HUES64 (cell line): Measurements from ENCODE around the gene FCMR.

Experiments used
- H3K27ac ChIP-seq: 2 replicates; pipeline ENCODE4 v1.7.0; 2013; ENCODE audit warnings: low read depth, low read length, inconsistent platforms
- H3K27me3 ChIP-seq: 2 replicates; pipeline ENCODE4 v1.6.1; 2013; ENCODE audit warnings: mild to moderate bottlenecking, low read length; ENCODE audit not compliant: insufficient read depth
- H3K36me3 ChIP-seq: 2 replicates; pipeline ENCODE4 v1.6.1; 2013; ENCODE audit warnings: mild to moderate bottlenecking, low read length; ENCODE audit not compliant: insufficient read depth
- H3K4me1 ChIP-seq: 2 replicates; pipeline ENCODE4 v1.6.1; 2013; ENCODE audit warnings: mild to moderate bottlenecking, low read length, moderate library complexity; ENCODE audit not compliant: insufficient read depth
- H3K4me3 ChIP-seq: 2 replicates; pipeline ENCODE4 v1.5.1; 2013; ENCODE audit warnings: mild to moderate bottlenecking, low read length, moderate library complexity
- H3K9ac ChIP-seq: 2 replicates; pipeline ENCODE4 v1.6.1; 2013; ENCODE audit warnings: mild to moderate bottlenecking, low read depth, low read length
- H3K9me3 ChIP-seq: 2 replicates; pipeline ENCODE4 v1.6.1; 2013; ENCODE audit warnings: low read depth, low read length; ENCODE audit not compliant: insufficient read depth
- WGBS: fragments of 150-250, 120-280 bp; methylation state at CpG from one replicate; pipeline ENCODE4 v1.1.7; 2013; ENCODE audit warnings: missing lambda C conversion rate; 5-methylcytosine and 5-hydroxymethylcytosine counted together

Gene FCMR

GRCh38 chr1:206960676-206961386 is 39.1 kb upstream of the FCMR start:
- H3K4me3 ChIP-seq, result no peak overlapping the region
- no peak overlapping the region for H3K27ac ChIP-seq
- 93% methylated on average over 6 of the region's 6 CpGs for WGBS
- H3K27me3 ChIP-seq, result no peaks in the 10 kb centered on the region
- no peak overlapping the region for H3K9ac ChIP-seq
- H3K36me3 ChIP-seq, result no peaks in the 10 kb centered on the region
- H3K4me1 ChIP-seq, result no peaks in the 10 kb centered on the region
- H3K9me3 ChIP-seq, result no peaks in the 10 kb centered on the region

GRCh38 chr1:206958144-206958543 is 36.4 kb upstream of the FCMR start:
- Histone ChIP-seq H3K9me3 (no peaks in the 10 kb centered on the region), H3K27ac (no peak overlapping the region), H3K4me1 (no peaks in the 10 kb centered on the region), H3K27me3 (no peaks in the 10 kb centered on the region), H3K9ac (no peak overlapping the region), H3K4me3 (no peak overlapping the region), H3K36me3 (no peaks in the 10 kb centered on the region)
- 92% methylated on average over 2 of the region's 2 CpGs for WGBS

GRCh38 chr1:206957639-206958038 is 35.9 kb upstream of the FCMR start:
- H3K36me3 ChIP-seq, result no peaks in the 10 kb centered on the region
- 95% methylated on average over 5 of the region's 5 CpGs for WGBS
- H3K4me3 ChIP-seq, result no peak overlapping the region
- no peak overlapping the region for H3K9ac ChIP-seq
- no peak overlapping the region for H3K27ac ChIP-seq
- no peaks in the 10 kb centered on the region for H3K9me3 ChIP-seq
- no peaks in the 10 kb centered on the region for H3K4me1 ChIP-seq
- H3K27me3 ChIP-seq, result no peaks in the 10 kb centered on the region

- Histone ChIP-seq H3K36me3 (no peaks in the 10 kb centered on the region), H3K4me3 (no peak overlapping the region), H3K9ac (no peak overlapping the region), H3K27ac (no peak overlapping the region), H3K27me3 (no peaks in the 10 kb centered on the region), H3K9me3 (no peaks in the 10 kb centered on the region), H3K4me1 (no peaks in the 10 kb centered on the region)
- WGBS, result 78% methylated on average over 11 of the region's 11 CpGs
Observed at GRCh38 chr1:206955476-206956451, 34.0 kb upstream of the FCMR start.

GRCh38 chr1:206954459-206955342 is 33.0 kb upstream of the FCMR start:
- Histone ChIP-seq H3K27ac (no peak overlapping the region), H3K27me3 (no peaks in the 10 kb centered on the region), H3K36me3 (no peaks in the 10 kb centered on the region), H3K9me3 (0 out of 2 replicates have a peak, but pooled peaks cover 3% of the 10 kb centered on the region), H3K4me3 (no peak overlapping the region), H3K4me1 (no peaks in the 10 kb centered on the region), H3K9ac (no peak overlapping the region)
- WGBS, result 93% methylated on average over 10 of the region's 10 CpGs

- H3K4me1 ChIP-seq, result no peaks in the 10 kb centered on the region
- H3K27me3 ChIP-seq, result no peaks in the 10 kb centered on the region
- 0 out of 2 replicates have a peak, but pooled peaks cover 3% of the 10 kb centered on the region for H3K9me3 ChIP-seq
- no peak overlapping the region for H3K9ac ChIP-seq
- 98% methylated on average over 2 of the region's 2 CpGs for WGBS
- no peaks in the 10 kb centered on the region for H3K36me3 ChIP-seq
- H3K27ac ChIP-seq, result no peak overlapping the region
- H3K4me3 ChIP-seq, result no peak overlapping the region
Observed at GRCh38 chr1:206953626-206954025, 31.9 kb upstream of the FCMR start.

GRCh38 chr1:206953126-206953525 is 31.4 kb upstream of the FCMR start:
- H3K9ac ChIP-seq, result no peak overlapping the region
- 95% methylated on average over 3 of the region's 3 CpGs for WGBS
- H3K4me1 ChIP-seq, result no peaks in the 10 kb centered on the region
- H3K27me3 ChIP-seq, result no peaks in the 10 kb centered on the region
- no peak overlapping the region for H3K4me3 ChIP-seq
- no peaks in the 10 kb centered on the region for H3K36me3 ChIP-seq
- H3K27ac ChIP-seq, result no peak overlapping the region
- H3K9me3 ChIP-seq, result 0 out of 2 replicates have a peak, but pooled peaks cover 3% of the 10 kb centered on the region

GRCh38 chr1:206952171-206952570 is 30.4 kb upstream of the FCMR start:
- Histone ChIP-seq H3K4me1 (no peaks in the 10 kb centered on the region), H3K27me3 (no peaks in the 10 kb centered on the region), H3K9me3 (0 out of 2 replicates have a peak, but pooled peaks cover 3% of the 10 kb centered on the region), H3K9ac (no peak overlapping the region), H3K27ac (no peak overlapping the region), H3K4me3 (no peak overlapping the region), H3K36me3 (no peaks in the 10 kb centered on the region)
- 75% methylated on average over 4 of the region's 4 CpGs for WGBS

- no peak overlapping the region for H3K4me3 ChIP-seq
- H3K9ac ChIP-seq, result no peak overlapping the region
- no peaks in the 10 kb centered on the region for H3K36me3 ChIP-seq
- 0 out of 2 replicates have a peak, but pooled peaks cover 3% of the 10 kb centered on the region for H3K9me3 ChIP-seq
- 93% methylated on average over 4 of the region's 4 CpGs for WGBS
- no peaks in the 10 kb centered on the region for H3K4me1 ChIP-seq
- no peak overlapping the region for H3K27ac ChIP-seq
- no peaks in the 10 kb centered on the region for H3K27me3 ChIP-seq
Observed at GRCh38 chr1:206951318-206952100, 29.8 kb upstream of the FCMR start.

- Histone ChIP-seq H3K9ac (no peak overlapping the region), H3K36me3 (no peaks in the 10 kb centered on the region), H3K27ac (no peak overlapping the region), H3K4me3 (no peak overlapping the region), H3K27me3 (no peaks in the 10 kb centered on the region), H3K9me3 (0 out of 2 replicates have a peak, but pooled peaks cover 3% of the 10 kb centered on the region), H3K4me1 (no peaks in the 10 kb centered on the region)
- WGBS, result 95% methylated on average over 5 of the region's 5 CpGs
Observed at GRCh38 chr1:206949641-206950040, 27.9 kb upstream of the FCMR start.
